Epithelial cell of proximal tubule (primary cell): ENCODE results near the gene ATP6V0B. TPM values are rescaled to one million over a fixed set of nuclear protein-coding genes. Genes with fewer than 3 reads are reported as not detected.

Experiments
- DNase-seq: peaks from one replicate; pipeline ENCODE4 v3.0.0-alpha.2; 2011; ENCODE audit warnings: low read depth
- H3K4me3 ChIP-seq: 2 replicates; pipeline ENCODE4 v1.5.1; 2011; ENCODE audit warnings: low read depth, mild to moderate bottlenecking, low read length
- CTCF ChIP-seq: conservative IDR thresholded peaks from 2 replicates; pipeline ENCODE4 v1.5.1; 2012; ENCODE audit warnings: low read depth, mild to moderate bottlenecking, low read length
- total RNA-seq: library from RNA; depleted of rRNA; stranded (reverse); fragments of >200 nt; gene quantifications from 2 replicates; pipeline ENCODE4 v1.2.3, GENCODE V29; 2015

Gene ATP6V0B
- total RNA-seq, 1 donor from 2014 or later = 139 TPM

GRCh38 chr1:44024031-44024902 is 49.5 kb downstream of the ATP6V0B start:
- no peak for TF ChIP-seq CTCF
- no peak overlapping the region for H3K4me3 ChIP-seq
- DNase-seq = no peak

- TF ChIP-seq CTCF = no peak
- H3K4me3 ChIP-seq = no peak overlapping the region
- no peak for DNase-seq
Observed at GRCh38 chr1:44024903-44025525, 50.3 kb downstream of the ATP6V0B start.

- DNase-seq = no peak
- no peak overlapping the region for H3K4me3 ChIP-seq
- TF ChIP-seq CTCF = no peak
Observed at GRCh38 chr1:44025816-44026215, 51.1 kb downstream of the ATP6V0B start.

GRCh38 chr1:44027320-44027719 is 52.6 kb downstream of the ATP6V0B start:
- TF ChIP-seq CTCF = no peak
- no peak for DNase-seq
- H3K4me3 ChIP-seq = no peak overlapping the region

Other genes starting within 250 kb of the ATP6V0B start
- 2.0 and 14.1 TPM in 2 replicates for gene ARTN, start 41.2 kb upstream of the ATP6V0B start, total RNA-seq
- gene IPO13, start 28.0 kb upstream of the ATP6V0B start, total RNA-seq = 16.6 and 28.7 TPM in 2 replicates
- gene DPH2, start 5.0 kb upstream of the ATP6V0B start, total RNA-seq = 29.5 and 48.5 TPM in 2 replicates
- 69.5 and 105 TPM in 2 replicates for gene B4GALT2, start 4.2 kb downstream of the ATP6V0B start, total RNA-seq
- gene CCDC24, start 16.6 kb downstream of the ATP6V0B start, total RNA-seq = 6.6 and 7.3 TPM in 2 replicates
- 1.3 and 4.1 TPM in 2 replicates for gene SLC6A9, start 56.5 kb downstream of the ATP6V0B start, total RNA-seq
- not detected in 2 replicates for gene KLF17, start 143.9 kb downstream of the ATP6V0B start, total RNA-seq
- not detected in 2 replicates for gene KLF18, start 166.7 kb downstream of the ATP6V0B start, total RNA-seq
- gene DMAP1, start 238.5 kb downstream of the ATP6V0B start, total RNA-seq = 39.3 and 49.4 TPM in 2 replicates